ENCODE data around the gene DHX38.
"Not testable (repeated sequence)": the region's sequence is repeated elsewhere in the genome, so short reads cannot be mapped to it uniquely, and the experiment has no call there.

DHX38 gene

GRCh38 chr16:72093448-72094265 is at the start of gene DHX38, which contains the start of gene TXNL4B:
TSS of gene DHX38 (plus strand) at chr16:72093847. CDS start at chr16:72096158, 2,311 bp downstream.
TSS of gene TXNL4B (minus strand) at chr16:72093620. CDS start at chr16:72090749, 2,871 bp downstream.
- peak; percentile 80 to 92 for DNase-seq

- DNase-seq, result no peak
Observed at GRCh38 chr16:72044296-72044695, 49.4 kb upstream of the DHX38 start.

GRCh38 chr16:72044825-72045359 is 48.8 kb upstream of the DHX38 start:
- DNase-seq, result no peak

GRCh38 chr16:72049110-72049509 is 44.5 kb upstream of the DHX38 start:
- DNase-seq, result no peak

- no peak for DNase-seq
Observed at GRCh38 chr16:72050769-72051464, 42.7 kb upstream of the DHX38 start.

GRCh38 chr16:72051818-72052217 is 41.8 kb upstream of the DHX38 start:
- no peak for DNase-seq

GRCh38 chr16:72054254-72054847 is 39.3 kb upstream of the DHX38 start, which contains the start of gene HP:
TSS of gene HP (plus strand) at chr16:72054505. CDS start at chr16:72054653, 148 bp downstream.
- not testable (repeated sequence) for DNase-seq

- DNase-seq, result no peak
Observed at GRCh38 chr16:72055911-72056310, 37.7 kb upstream of the DHX38 start.

- not testable (repeated sequence) for DNase-seq
Observed at GRCh38 chr16:72057313-72057712, 36.3 kb upstream of the DHX38 start.

- not testable (repeated sequence) for DNase-seq
Observed at GRCh38 chr16:72059060-72059459, 34.6 kb upstream of the DHX38 start.

GRCh38 chr16:72060405-72060804 is 33.2 kb upstream of the DHX38 start:
- DNase-seq, result no peak

GRCh38 chr16:72061564-72061963 is 32.1 kb upstream of the DHX38 start:
- no peak for DNase-seq

- DNase-seq, result no peak
Observed at GRCh38 chr16:72064361-72064894, 29.2 kb upstream of the DHX38 start.

- DNase-seq, result no peak
Observed at GRCh38 chr16:72066747-72067146, 26.9 kb upstream of the DHX38 start.

GRCh38 chr16:72068930-72069329 is 24.7 kb upstream of the DHX38 start:
- no peak for DNase-seq

- no peak for DNase-seq
Observed at GRCh38 chr16:72072514-72073342, 20.9 kb upstream of the DHX38 start.

- DNase-seq, result no peak
Observed at GRCh38 chr16:72073560-72074230, 20.0 kb upstream of the DHX38 start.

GRCh38 chr16:72075067-72075466 is 18.6 kb upstream of the DHX38 start:
- not testable (repeated sequence) for DNase-seq

GRCh38 chr16:72076991-72077706 is 16.5 kb upstream of the DHX38 start:
- not testable (repeated sequence) for DNase-seq

- no peak for DNase-seq
Observed at GRCh38 chr16:72083778-72084404, 9.8 kb upstream of the DHX38 start.

Measured in stimulated activated CD4-positive, alpha-beta T cell treated with anti-CD3 and anti-CD28 coated beads, Interleukin-4, amount 100 ng/mL, for 4 hours (primary cell).